SK-N-SH treated with all-trans-retinoic acid at 6 μM for 48 hours (cell line): ENCODE data around the gene TIAM2.

ENCODE experiments used
- ATAC-seq: fragments of 200-7000 bp; cut with Tn5 transposase; 3 replicates; pipeline ENCODE4 v1.9.1; 2020; ENCODE audit warnings: mild to moderate bottlenecking, moderate library complexity
- ARNTL ChIP-seq: fragments of 450-650 bp; formaldehyde crosslinking; IDR thresholded peaks from 2 replicates; pipeline ENCODE4 v1.5.0; 2020; ENCODE audit warnings: low read depth, mild to moderate bottlenecking, moderate library complexity, borderline replicate concordance
- BACH2 ChIP-seq: fragments of 250-450 bp; sonication (Bioruptor Pico); IDR thresholded peaks from 2 replicates; pipeline ENCODE4 v1.9.0; 2021; ENCODE audit warnings: mild to moderate bottlenecking, borderline replicate concordance
- CREB5 ChIP-seq: fragments of 250-450 bp; sonication (Bioruptor Pico); IDR thresholded peaks from 2 replicates; pipeline ENCODE4 v1.5.1; 2020; ENCODE audit warnings: low read depth, mild to moderate bottlenecking, moderate library complexity
- CSDC2 ChIP-seq: fragments of 250-450 bp; sonication (Bioruptor Pico); IDR thresholded peaks from 2 replicates; pipeline ENCODE4 v1.5.0; 2020; ENCODE audit warnings: mild to moderate bottlenecking, moderate library complexity
- CSRNP3 ChIP-seq: fragments of 250-450 bp; sonication (Bioruptor Pico); IDR thresholded peaks from 2 replicates; pipeline ENCODE4 v1.5.1; 2021; ENCODE audit warnings: mild to moderate bottlenecking, moderate library complexity
- ESRRG ChIP-seq: fragments of 250-450 bp; sonication (Bioruptor Pico); IDR thresholded peaks from 2 replicates; pipeline ENCODE4 v1.6.1; 2021; ENCODE audit warnings: mild to moderate bottlenecking
- GLIS3 ChIP-seq: fragments of 250-450 bp; sonication (Bioruptor Pico); IDR thresholded peaks from 2 replicates; pipeline ENCODE4 v1.5.0; 2020; ENCODE audit warnings: mild to moderate bottlenecking, moderate library complexity
- ISL1 ChIP-seq: fragments of 250-450 bp; sonication (Bioruptor Pico); IDR thresholded peaks from 2 replicates; pipeline ENCODE4 v2.1.2; 2022; ENCODE audit warnings: mild to moderate bottlenecking, moderate library complexity
- OSR1 ChIP-seq: fragments of 250-450 bp; sonication (Bioruptor Pico); IDR thresholded peaks from 2 replicates; pipeline ENCODE4 v1.8.0; 2022; ENCODE audit warnings: moderate library complexity, mild to moderate bottlenecking, inconsistent platforms
- PATZ1 ChIP-seq: fragments of 250-450 bp; sonication (Bioruptor Pico); IDR thresholded peaks from 2 replicates; pipeline ENCODE4 v1.8.0; 2020; ENCODE audit warnings: mild to moderate bottlenecking, moderate library complexity, borderline replicate concordance
- PPARA ChIP-seq: fragments of 250-450 bp; sonication (Bioruptor Pico); IDR thresholded peaks from 2 replicates; pipeline ENCODE4 v1.5.0; 2020; ENCODE audit warnings: mild to moderate bottlenecking, borderline replicate concordance
- RARB ChIP-seq: fragments of 250-450 bp; sonication (Bioruptor Pico); IDR thresholded peaks from 2 replicates; pipeline ENCODE4 v1.8.0; 2021; ENCODE audit warnings: mild to moderate bottlenecking, moderate library complexity
- SNAI2 ChIP-seq: fragments of 250-450 bp; sonication (Bioruptor Pico); IDR thresholded peaks from 2 replicates; pipeline ENCODE4 v1.5.0; 2020; ENCODE audit warnings: mild to moderate bottlenecking, moderate library complexity
- TCF4 ChIP-seq: fragments of 250-450 bp; sonication (Bioruptor Pico); IDR thresholded peaks from 2 replicates; pipeline ENCODE4 v1.8.0; 2021; ENCODE audit warnings: mild to moderate bottlenecking, moderate library complexity, borderline replicate concordance
- TOX ChIP-seq: fragments of 250-450 bp; sonication (Bioruptor Pico); IDR thresholded peaks from 2 replicates; pipeline ENCODE4 v1.8.0; 2021; ENCODE audit warnings: mild to moderate bottlenecking, moderate library complexity, borderline replicate concordance
- ZC3H10 ChIP-seq: fragments of 250-450 bp; sonication (Bioruptor Pico); IDR thresholded peaks from 2 replicates; pipeline ENCODE4 v1.5.1; 2021; ENCODE audit warnings: mild to moderate bottlenecking, moderate library complexity
- ZFP3 ChIP-seq: fragments of 250-450 bp; sonication (Bioruptor Pico); IDR thresholded peaks from 2 replicates; pipeline ENCODE4 v1.5.0; 2020; ENCODE audit warnings: mild to moderate bottlenecking, moderate library complexity
- ZFP30 ChIP-seq: fragments of 450-650 bp; formaldehyde crosslinking; IDR thresholded peaks from 2 replicates; pipeline ENCODE4 v1.5.0; 2022; ENCODE audit warnings: mild to moderate bottlenecking, moderate library complexity
- ZNF565 ChIP-seq: fragments of 450-650 bp; formaldehyde crosslinking; conservative IDR thresholded peaks from 2 replicates; pipeline ENCODE4 v1.5.0; 2020; ENCODE audit warnings: low read depth, mild to moderate bottlenecking, moderate library complexity
- ZNF70 ChIP-seq: fragments of 450-650 bp; formaldehyde crosslinking; IDR thresholded peaks from 2 replicates; pipeline ENCODE4 v1.5.0; 2020; ENCODE audit warnings: mild to moderate bottlenecking, moderate library complexity
- ZNF8 ChIP-seq: fragments of 450-650 bp; formaldehyde crosslinking; IDR thresholded peaks from 2 replicates; pipeline ENCODE4 v1.5.0; 2020; ENCODE audit warnings: mild to moderate bottlenecking, moderate library complexity
- TF ChIP-seq, protein P1 (sequence below): fragments of 250-450 bp; sonication (Bioruptor Pico); IDR thresholded peaks from 2 replicates; pipeline ENCODE4 v1.5.0; 2020; ENCODE audit warnings: mild to moderate bottlenecking, moderate library complexity
- TF ChIP-seq, protein P2 (sequence below): fragments of 250-450 bp; sonication (Bioruptor Pico); IDR thresholded peaks from 2 replicates; pipeline ENCODE4 v1.8.0; 2021; ENCODE audit warnings: low read depth, mild to moderate bottlenecking, moderate library complexity, borderline replicate concordance

Gene TIAM2

DNA sequence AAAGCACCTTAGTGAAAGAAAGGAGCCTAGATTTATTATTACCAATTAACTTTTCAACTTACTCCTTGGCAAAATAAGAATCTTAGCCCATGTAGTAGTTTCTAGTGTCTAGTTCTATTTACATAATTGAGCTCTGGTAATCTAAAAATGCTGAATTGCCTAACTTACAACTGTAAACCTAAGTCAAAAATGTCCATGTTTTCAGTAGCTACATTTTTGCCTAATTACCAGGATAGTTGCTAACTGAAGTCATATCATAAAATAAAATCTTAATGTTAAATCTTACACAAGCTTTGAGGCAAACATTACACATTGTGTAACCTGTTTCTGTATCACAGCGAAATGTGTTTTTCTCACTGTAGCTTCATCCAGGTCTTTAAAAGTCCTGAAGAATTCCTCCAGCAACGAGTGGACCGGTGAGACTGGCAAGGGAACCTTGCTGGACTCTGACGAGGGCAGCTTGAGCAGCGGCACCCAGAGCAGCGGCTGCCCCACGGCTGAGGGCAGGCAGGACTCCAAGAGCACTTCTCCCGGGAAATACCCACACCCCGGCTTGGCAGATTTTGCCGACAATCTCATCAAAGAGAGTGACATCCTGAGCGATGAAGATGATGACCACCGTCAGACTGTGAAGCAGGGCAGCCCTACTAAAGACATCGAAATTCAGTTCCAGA is 261.1 kb downstream of the TIAM2 start:
- ATAC-seq = no peak
- TF ChIP-seq TCF4 (CRISPR knock-in tag) (no peak), ZFP3 (no peak), OSR1 (CRISPR knock-in tag) (no peak), ESRRG (CRISPR knock-in tag) (no peak), ISL1 (no peak), ZC3H10 (CRISPR knock-in tag) (no peak), CREB5 (CRISPR knock-in tag) (no peak), RARB (no peak), ZNF70 (CRISPR knock-in tag) (no peak), GLIS3 (CRISPR knock-in tag) (no peak), CSRNP3 (CRISPR knock-in tag) (no peak), ZFP30 (CRISPR knock-in tag) (no peak), SNAI2 (no peak)
- TF ChIP-seq, protein P1, sequence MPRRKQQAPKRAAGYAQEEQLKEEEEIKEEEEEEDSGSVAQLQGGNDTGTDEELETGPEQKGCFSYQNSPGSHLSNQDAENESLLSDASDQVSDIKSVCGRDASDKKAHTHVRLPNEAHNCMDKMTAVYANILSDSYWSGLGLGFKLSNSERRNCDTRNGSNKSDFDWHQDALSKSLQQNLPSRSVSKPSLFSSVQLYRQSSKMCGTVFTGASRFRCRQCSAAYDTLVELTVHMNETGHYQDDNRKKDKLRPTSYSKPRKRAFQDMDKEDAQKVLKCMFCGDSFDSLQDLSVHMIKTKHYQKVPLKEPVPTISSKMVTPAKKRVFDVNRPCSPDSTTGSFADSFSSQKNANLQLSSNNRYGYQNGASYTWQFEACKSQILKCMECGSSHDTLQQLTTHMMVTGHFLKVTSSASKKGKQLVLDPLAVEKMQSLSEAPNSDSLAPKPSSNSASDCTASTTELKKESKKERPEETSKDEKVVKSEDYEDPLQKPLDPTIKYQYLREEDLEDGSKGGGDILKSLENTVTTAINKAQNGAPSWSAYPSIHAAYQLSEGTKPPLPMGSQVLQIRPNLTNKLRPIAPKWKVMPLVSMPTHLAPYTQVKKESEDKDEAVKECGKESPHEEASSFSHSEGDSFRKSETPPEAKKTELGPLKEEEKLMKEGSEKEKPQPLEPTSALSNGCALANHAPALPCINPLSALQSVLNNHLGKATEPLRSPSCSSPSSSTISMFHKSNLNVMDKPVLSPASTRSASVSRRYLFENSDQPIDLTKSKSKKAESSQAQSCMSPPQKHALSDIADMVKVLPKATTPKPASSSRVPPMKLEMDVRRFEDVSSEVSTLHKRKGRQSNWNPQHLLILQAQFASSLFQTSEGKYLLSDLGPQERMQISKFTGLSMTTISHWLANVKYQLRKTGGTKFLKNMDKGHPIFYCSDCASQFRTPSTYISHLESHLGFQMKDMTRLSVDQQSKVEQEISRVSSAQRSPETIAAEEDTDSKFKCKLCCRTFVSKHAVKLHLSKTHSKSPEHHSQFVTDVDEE (CRISPR knock-in tag) = no peak
- TF ChIP-seq, protein P2, sequence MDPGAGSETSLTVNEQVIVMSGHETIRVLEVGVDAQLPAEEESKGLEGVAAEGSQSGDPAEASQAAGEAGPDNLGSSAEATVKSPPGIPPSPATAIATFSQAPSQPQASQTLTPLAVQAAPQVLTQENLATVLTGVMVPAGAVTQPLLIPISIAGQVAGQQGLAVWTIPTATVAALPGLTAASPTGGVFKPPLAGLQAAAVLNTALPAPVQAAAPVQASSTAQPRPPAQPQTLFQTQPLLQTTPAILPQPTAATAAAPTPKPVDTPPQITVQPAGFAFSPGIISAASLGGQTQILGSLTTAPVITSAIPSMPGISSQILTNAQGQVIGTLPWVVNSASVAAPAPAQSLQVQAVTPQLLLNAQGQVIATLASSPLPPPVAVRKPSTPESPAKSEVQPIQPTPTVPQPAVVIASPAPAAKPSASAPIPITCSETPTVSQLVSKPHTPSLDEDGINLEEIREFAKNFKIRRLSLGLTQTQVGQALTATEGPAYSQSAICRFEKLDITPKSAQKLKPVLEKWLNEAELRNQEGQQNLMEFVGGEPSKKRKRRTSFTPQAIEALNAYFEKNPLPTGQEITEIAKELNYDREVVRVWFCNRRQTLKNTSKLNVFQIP (CRISPR knock-in tag) = no peak
- TF ChIP-seq, all 23 proteins: peak for 0

DNA sequence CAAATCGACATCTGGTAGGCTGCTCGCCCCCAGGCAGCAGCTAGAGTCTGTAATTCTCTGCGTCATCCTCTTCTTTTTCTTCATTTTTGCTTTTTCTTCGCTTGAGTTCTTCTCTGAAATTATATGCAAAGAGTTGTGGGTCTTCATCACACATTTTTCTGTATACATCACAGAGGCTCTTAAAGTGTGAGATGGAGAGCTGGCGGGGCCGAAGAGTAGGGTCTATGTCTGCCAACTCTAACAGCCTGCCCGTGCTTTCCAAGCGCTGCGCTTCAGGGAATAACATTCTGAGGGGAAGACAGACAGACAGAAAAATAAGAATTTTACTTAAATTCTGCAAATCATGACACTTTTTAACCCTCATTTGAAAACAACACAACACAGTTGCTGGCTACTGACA is 262.7 kb downstream of the TIAM2 start:
- no peak for TF ChIP-seq BACH2 (CRISPR knock-in tag)
- TF ChIP-seq GLIS3 (CRISPR knock-in tag) = no peak
- TF ChIP-seq ZNF8 (CRISPR knock-in tag) = no peak
- no peak for TF ChIP-seq ZNF565 (CRISPR knock-in tag)
- no peak for TF ChIP-seq PPARA (CRISPR knock-in tag)
- no peak for TF ChIP-seq ZNF70 (CRISPR knock-in tag)
- no peak for TF ChIP-seq OSR1 (CRISPR knock-in tag)
- no peak for TF ChIP-seq TOX (CRISPR knock-in tag)
- ATAC-seq = no peak

- TF ChIP-seq ISL1 (no peak), ZFP3 (no peak), ARNTL (CRISPR knock-in tag) (no peak), CSDC2 (CRISPR knock-in tag) (no peak), TOX (CRISPR knock-in tag) (no peak), TCF4 (CRISPR knock-in tag) (no peak), RARB (no peak), ZC3H10 (CRISPR knock-in tag) (no peak), ZNF565 (CRISPR knock-in tag) (no peak), CREB5 (CRISPR knock-in tag) (no peak), ESRRG (CRISPR knock-in tag) (no peak), PATZ1 (CRISPR knock-in tag) (no peak), OSR1 (CRISPR knock-in tag) (no peak), ZNF70 (CRISPR knock-in tag) (no peak), ZFP30 (CRISPR knock-in tag) (no peak), SNAI2 (no peak), PPARA (CRISPR knock-in tag) (no peak)
- TF ChIP-seq, protein P1 (CRISPR knock-in tag) = no peak
- no peak for ATAC-seq
These were observed 264.1 kb downstream of the TIAM2 start for GRCh38 chr6:155259204-155259603.
